Lower leg skin (tissue), 3 donors: Measurements from ENCODE around the gene RRAD.

Experiments
- POLR2A ChIP-seq, 2 donors: fragments of 450-650 bp; IDR thresholded peaks; one replicate each; pipeline ENCODE4 v1.6.1; 2016 to 2017; ENCODE audit warnings: antibody characterized with exemption in 2 of 2, mild to moderate bottlenecking in 1 of 2, moderate library complexity in 1 of 2
- TF ChIP-seq, protein P1 (sequence below), 3 donors: fragments of 450-650 bp; IDR thresholded peaks; one replicate each; pipeline ENCODE4 v1.5.1; 2016; ENCODE audit warnings: antibody characterized with exemption in 3 of 3, mild to moderate bottlenecking in 3 of 3, moderate library complexity in 2 of 3

DNA sequence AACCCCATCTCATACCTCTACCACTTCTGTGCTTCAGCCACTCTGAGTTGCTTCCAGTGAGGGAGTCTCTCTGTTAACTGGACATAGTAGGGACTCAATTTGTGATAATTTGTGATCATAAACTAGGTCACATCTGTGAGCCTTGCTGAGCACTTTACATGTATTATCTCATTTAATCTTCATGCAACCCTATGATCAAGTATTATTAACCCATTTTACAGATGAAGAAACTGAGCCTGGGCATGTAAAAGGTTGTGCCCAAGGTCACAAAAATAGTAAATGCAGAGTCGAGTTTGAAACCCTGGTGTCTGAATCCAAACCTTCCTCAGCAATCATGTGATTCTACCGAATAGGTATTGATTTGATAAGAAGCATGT, 26.4 kb downstream of the RRAD start:
- TF ChIP-seq, protein P1, sequence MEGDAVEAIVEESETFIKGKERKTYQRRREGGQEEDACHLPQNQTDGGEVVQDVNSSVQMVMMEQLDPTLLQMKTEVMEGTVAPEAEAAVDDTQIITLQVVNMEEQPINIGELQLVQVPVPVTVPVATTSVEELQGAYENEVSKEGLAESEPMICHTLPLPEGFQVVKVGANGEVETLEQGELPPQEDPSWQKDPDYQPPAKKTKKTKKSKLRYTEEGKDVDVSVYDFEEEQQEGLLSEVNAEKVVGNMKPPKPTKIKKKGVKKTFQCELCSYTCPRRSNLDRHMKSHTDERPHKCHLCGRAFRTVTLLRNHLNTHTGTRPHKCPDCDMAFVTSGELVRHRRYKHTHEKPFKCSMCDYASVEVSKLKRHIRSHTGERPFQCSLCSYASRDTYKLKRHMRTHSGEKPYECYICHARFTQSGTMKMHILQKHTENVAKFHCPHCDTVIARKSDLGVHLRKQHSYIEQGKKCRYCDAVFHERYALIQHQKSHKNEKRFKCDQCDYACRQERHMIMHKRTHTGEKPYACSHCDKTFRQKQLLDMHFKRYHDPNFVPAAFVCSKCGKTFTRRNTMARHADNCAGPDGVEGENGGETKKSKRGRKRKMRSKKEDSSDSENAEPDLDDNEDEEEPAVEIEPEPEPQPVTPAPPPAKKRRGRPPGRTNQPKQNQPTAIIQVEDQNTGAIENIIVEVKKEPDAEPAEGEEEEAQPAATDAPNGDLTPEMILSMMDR (IDR thresholded peaks at IDR 0.05) = no peak
- TF ChIP-seq POLR2A (IDR thresholded peaks at IDR 0.05) = no peak
